ENCODE results near the gene CDH23. TPM values are rescaled to one million over a fixed set of nuclear protein-coding genes. Genes with fewer than 3 reads are reported as not detected.

The CDH23 gene
- total and polyA plus RNA-seq, 8 donors: 1.8 to 22.8 (median 3.0) TPM

GRCh38 chr10:71698737-71699136, 302.0 kb downstream of the CDH23 start:
- no peaks in the 10 kb centered on the region for H3K9me3 ChIP-seq
- no peaks in the 10 kb centered on the region for H3K27me3 ChIP-seq
- ATAC-seq (no peak), DNase-seq (no peak)
- no peak overlapping the region for H3K27ac ChIP-seq
- H3K4me1 ChIP-seq: peaks cover 4 to 62% of the 10 kb centered on the region in 2 donors
- no peak overlapping the region for H3K4me3 ChIP-seq
- no peak for TF ChIP-seq CTCF (IDR thresholded peaks at IDR 0.05)
- H3K36me3 ChIP-seq: no peaks in the 10 kb centered on the region
- intact Hi-C loops (cut with DNase I): loop anchor here in 1 of 2 donors (10.0 kb wide), 1 partner anchor 304 kb away; the partner anchor contains the start of gene CDH23

- no peaks in the 10 kb centered on the region for H3K27me3 ChIP-seq
- H3K9me3 ChIP-seq: no peaks in the 10 kb centered on the region
- peaks cover 0 to 41% of the 10 kb centered on the region in 2 donors for H3K4me1 ChIP-seq
- H3K27ac ChIP-seq: no peak overlapping the region
- H3K36me3 ChIP-seq: no peaks in the 10 kb centered on the region
- H3K4me3 ChIP-seq: no peak overlapping the region
- ATAC-seq: no peak
- intact Hi-C loops (cut with DNase I): no loop called here
- no peak for TF ChIP-seq CTCF (IDR thresholded peaks at IDR 0.05)
- DNase-seq: peak in 1 of 4 donors; percentile 22
These were observed 304.1 kb downstream of the CDH23 start for GRCh38 chr10:71700731-71701368.

- intact Hi-C loops (cut with DNase I): no loop called here
- no peak for TF ChIP-seq CTCF (IDR thresholded peaks at IDR 0.05)
- H3K9me3 ChIP-seq: no peaks in the 10 kb centered on the region
- no peak overlapping the region for H3K27ac ChIP-seq
- peaks cover 0 to 34% of the 10 kb centered on the region in 2 donors for H3K4me1 ChIP-seq
- H3K27me3 ChIP-seq: no peaks in the 10 kb centered on the region
- ATAC-seq: no peak
- no peak overlapping the region for H3K4me3 ChIP-seq
- no peaks in the 10 kb centered on the region for H3K36me3 ChIP-seq
- no peak for DNase-seq
These were observed 304.9 kb downstream of the CDH23 start for GRCh38 chr10:71701496-71702132.

- Histone ChIP-seq H3K27me3 (no peaks in the 10 kb centered on the region), H3K9me3 (no peaks in the 10 kb centered on the region), H3K4me3 (no peak overlapping the region), H3K27ac (no peak overlapping the region), H3K36me3 (no peaks in the 10 kb centered on the region), H3K4me1 (peaks cover 0 to 32% of the 10 kb centered on the region in 2 donors)
- DNase-seq: no peak
- intact Hi-C loops (cut with DNase I): no loop called here
- TF ChIP-seq CTCF (IDR thresholded peaks at IDR 0.05): no peak
- no peak for ATAC-seq
These were observed 306.9 kb downstream of the CDH23 start for GRCh38 chr10:71703577-71703976.

GRCh38 chr10:71704816-71705215, 308.1 kb downstream of the CDH23 start:
- ATAC-seq: no peak
- Histone ChIP-seq H3K36me3 (no peaks in the 10 kb centered on the region), H3K4me1 (peaks cover 0 to 36% of the 10 kb centered on the region in 2 donors), H3K9me3 (no peaks in the 10 kb centered on the region), H3K4me3 (no peak overlapping the region), H3K27ac (no peak overlapping the region), H3K27me3 (no peaks in the 10 kb centered on the region)
- intact Hi-C loops (cut with DNase I): no loop called here
- TF ChIP-seq CTCF (IDR thresholded peaks at IDR 0.05): no peak
- DNase-seq: no peak
